HG02610 (cell line): Measurements from ENCODE around the gene APOBEC3H.

Experiments
- ATAC-seq: cut with Tn5 transposase; IDR thresholded peaks from one replicate; pipeline ENCODE4 v1.9.1; 2021; ENCODE audit warnings: mild to moderate bottlenecking, moderate library complexity; ENCODE audit not compliant: unreplicated experiment

APOBEC3H gene

GRCh38 chr22:39106326-39106725 lies 9.3 kb downstream of the APOBEC3H start:
- ATAC-seq: no peak

GRCh38 chr22:39108487-39108886 lies 11.4 kb downstream of the APOBEC3H start:
- ATAC-seq: no peak

- no peak for ATAC-seq
Measured at GRCh38 chr22:39109361-39109760, 12.3 kb downstream of the APOBEC3H start.

GRCh38 chr22:39110631-39111561 lies 13.9 kb downstream of the APOBEC3H start:
- ATAC-seq: no peak

GRCh38 chr22:39114112-39114511 lies 17.1 kb downstream of the APOBEC3H start:
- no peak for ATAC-seq

- no peak for ATAC-seq
Measured at GRCh38 chr22:39115570-39115969, 18.5 kb downstream of the APOBEC3H start.

GRCh38 chr22:39115977-39116621 lies 19.1 kb downstream of the APOBEC3H start:
- no peak for ATAC-seq

- no peak for ATAC-seq
Measured at GRCh38 chr22:39117585-39118191, 20.6 kb downstream of the APOBEC3H start.

- ATAC-seq: no peak
Measured at GRCh38 chr22:39120983-39121382, 23.9 kb downstream of the APOBEC3H start.

GRCh38 chr22:39122772-39123470 lies 25.9 kb downstream of the APOBEC3H start:
- no peak for ATAC-seq

- no peak for ATAC-seq
Measured at GRCh38 chr22:39123751-39124581, 26.9 kb downstream of the APOBEC3H start.

- no peak for ATAC-seq
Measured at GRCh38 chr22:39125622-39126021, 28.6 kb downstream of the APOBEC3H start.

GRCh38 chr22:39128508-39128907 lies 31.5 kb downstream of the APOBEC3H start:
- ATAC-seq: no peak

- no peak for ATAC-seq
Measured at GRCh38 chr22:39129081-39129480, 32.0 kb downstream of the APOBEC3H start.

GRCh38 chr22:39129746-39130145 lies 32.7 kb downstream of the APOBEC3H start:
- no peak for ATAC-seq

- ATAC-seq: no peak
Measured at GRCh38 chr22:39130152-39130704, 33.2 kb downstream of the APOBEC3H start.

- ATAC-seq: no peak
Measured at GRCh38 chr22:39130892-39131855, 34.1 kb downstream of the APOBEC3H start.

GRCh38 chr22:39132281-39132680 lies 35.2 kb downstream of the APOBEC3H start:
- no peak for ATAC-seq
